ENCODE measurements around the gene ASXL1.

Gene ASXL1

DNA sequence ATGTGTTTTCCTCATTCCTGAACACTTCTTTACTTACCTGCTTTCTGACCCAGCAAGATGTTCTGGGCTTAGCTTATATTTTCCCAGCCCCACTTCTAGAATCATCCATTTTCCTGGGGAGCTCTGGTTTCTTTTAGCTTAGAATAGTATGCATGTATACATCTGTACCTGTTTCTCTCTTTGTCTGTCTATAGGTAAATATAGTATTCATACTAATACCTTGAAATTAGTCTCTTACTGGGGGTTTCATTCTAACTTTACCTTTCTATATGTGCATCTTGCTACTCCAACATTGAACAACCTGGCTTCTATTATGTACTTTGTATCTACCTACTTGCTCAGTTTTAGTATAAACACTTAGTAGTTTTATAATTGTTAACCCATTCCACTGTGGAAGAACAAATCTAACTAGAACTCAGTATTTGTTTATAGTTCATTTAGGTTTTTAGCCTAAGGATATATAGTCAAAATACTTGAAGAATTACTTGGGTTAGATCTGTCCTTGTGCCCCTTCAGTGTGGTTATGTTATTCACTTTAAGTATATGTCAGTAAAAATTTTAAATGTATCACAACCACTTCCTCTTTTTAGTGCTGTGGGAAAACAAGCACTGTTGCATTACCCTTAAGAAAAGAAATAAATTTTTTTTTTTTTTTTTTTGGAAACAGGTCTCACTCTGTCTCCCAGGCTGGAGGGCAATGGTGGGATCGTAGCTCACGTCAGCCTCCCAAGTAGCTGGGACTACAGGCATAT, 54.0 kb downstream of the ASXL1 start:
- DNase-seq, result no peak

DNA sequence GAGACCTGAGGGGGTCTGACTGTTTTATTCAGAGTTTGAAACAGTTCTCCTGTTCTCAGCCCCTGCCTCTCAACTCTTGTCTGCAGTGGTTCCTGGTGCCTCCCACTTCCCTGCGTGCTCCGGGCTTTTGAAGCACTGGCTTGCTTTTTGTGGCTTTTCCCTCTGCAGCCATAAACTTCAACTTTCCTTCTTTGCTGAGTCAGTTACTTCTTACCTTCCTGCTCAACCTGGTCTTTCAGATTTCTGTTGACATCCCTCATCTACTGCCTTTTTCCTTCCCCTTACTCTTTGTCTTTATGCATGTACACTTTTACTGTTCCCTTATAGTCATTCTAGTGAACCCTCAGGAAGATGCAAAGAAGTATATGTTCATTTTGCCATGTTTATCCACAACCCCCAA, 57.4 kb downstream of the ASXL1 start:
- DNase-seq, result no peak

DNA sequence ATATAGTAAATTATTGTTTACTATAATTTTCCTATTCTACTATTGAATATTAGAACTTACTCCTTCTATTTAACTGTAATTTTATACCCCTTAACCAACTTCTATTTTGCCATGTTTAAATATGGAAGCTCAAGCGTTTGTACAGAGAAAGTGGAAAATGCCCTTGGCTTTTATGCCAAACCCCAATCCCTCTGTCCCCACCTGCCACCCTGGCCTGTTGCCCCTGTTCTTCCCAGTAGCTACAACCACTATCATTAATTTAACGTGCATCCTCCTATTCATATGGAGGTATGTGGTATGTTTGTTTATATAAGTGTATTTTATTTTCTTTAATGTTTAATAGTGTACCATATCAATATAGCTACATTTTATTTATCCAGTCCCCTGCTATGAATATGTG, 58.1 kb downstream of the ASXL1 start:
- no peak for DNase-seq

DNA sequence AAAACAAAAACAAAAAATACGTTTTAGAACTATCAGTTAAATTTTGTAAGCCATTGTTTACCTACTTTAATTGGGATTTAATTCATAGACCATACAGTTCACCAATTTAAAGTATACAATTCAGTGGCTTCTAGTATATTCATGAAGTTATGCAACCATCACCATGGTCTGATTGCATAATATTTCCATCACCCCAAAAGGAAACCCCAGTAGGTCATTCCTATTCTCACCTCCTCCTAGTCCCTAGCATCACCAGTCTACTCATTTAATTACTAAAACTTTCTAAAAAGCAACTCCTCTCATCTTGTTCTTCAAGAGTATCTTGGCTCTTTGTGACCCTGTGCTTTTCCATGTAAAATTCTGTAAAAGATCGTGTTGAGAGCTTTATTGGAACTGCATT, 60.2 kb downstream of the ASXL1 start:
- DNase-seq, result no peak

DNA sequence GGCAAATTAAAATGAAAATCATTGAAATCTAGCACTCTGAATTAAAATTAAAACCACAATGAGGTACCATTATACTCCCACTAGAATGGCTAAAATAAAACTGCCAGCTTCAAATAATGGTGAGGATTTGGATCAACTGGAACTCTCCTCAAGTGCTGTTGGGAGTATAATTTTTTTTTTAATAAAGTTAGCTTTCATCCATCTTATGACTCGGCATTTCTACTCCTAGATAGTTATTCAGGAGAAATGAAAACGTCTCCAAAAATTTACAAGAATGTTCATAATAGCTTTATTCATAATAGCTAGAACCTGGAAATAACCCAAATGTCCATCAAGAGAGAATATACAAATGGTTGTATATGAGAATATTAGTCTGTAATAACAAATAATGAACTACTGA, 63.2 kb downstream of the ASXL1 start:
- DNase-seq, result no peak

DNA sequence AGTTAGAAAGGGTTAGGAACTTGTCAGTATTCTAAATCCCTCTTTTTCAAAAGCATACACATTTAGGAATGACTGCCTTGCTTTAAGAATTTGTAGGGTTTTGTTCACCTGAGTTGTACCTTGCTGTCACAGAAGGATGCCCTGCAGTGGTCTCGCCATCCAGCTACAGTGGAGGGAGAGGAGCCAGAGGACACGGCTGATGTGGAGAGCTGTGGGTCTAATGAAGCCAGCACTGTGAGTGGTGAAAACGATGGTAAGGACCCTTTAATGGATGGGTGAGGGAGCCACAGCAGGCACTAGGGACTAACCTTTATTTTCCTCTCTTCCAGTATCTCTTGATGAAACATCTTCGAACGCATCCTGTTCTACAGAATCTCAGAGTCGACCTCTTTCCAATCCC, 69.9 kb downstream of the ASXL1 start:
- no peak for DNase-seq

DNA sequence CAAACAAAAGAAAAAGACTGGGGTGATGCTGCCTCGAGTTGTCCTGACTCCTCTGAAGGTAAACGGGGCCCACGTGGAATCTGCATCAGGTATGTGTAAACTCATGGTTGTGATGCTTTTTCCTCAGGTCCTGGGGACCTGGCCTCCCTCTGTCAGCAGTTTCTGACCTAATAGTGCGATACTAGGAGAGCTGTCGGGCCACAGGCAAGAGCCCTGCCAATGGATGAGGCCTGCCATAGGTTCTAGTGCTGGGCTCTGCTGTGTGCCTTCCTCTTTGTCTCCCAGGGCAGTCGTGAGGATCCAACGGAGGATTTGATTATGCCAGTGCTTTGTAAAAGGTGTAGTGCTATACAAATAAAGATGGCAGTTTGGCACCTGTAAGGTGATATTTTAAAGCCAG, 71.2 kb downstream of the ASXL1 start:
- DNase-seq, result no peak

DNA sequence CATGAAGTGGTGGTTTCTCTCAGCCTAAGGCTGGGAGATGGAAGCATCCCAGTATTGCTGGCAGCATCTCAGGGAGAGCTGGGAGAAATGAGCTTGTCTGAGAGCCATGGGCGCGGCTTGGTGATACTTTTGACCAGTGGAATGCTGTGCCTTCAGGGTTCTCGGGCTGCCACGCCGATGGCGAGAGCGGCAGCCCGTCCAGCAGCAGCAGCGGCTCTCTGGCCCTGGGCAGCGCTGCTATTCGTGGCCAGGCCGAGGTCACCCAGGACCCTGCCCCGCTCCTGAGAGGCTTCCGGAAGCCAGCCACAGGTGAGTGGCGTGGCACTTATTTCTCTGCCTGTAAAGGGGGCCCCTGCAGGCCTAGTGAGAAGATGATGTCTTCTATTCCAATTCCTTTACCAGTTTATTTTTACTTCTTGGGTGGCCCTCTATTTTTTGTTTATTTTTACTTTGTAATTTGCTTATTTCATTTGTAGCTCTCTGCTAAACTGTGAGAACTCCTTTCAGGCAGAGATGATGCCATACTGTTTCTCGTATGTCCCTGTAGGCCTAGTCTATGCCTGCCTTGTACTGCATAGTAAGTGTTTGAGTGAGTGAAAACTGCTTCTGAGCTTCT, 71.7 kb downstream of the ASXL1 start:
- no peak for DNase-seq

DNA sequence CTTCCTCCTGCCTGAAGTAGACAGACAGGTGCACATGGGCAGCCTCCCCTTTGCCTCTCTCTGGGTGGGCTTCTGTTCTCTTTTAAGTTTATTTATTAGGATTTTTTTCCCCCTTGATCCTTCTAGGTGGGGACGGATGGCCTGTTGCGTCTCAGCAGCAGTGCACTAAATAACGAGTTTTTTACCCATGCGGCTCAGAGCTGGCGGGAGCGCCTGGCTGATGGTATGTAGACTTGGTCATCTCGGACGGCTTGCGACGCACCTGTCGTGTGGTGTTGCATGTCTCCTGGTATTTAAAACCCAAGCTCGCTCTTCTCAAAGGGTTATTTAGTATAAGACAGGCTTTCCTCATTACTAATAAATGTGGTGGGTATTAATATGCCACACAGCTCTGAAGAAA, 73.3 kb downstream of the ASXL1 start:
- no peak for DNase-seq

DNA sequence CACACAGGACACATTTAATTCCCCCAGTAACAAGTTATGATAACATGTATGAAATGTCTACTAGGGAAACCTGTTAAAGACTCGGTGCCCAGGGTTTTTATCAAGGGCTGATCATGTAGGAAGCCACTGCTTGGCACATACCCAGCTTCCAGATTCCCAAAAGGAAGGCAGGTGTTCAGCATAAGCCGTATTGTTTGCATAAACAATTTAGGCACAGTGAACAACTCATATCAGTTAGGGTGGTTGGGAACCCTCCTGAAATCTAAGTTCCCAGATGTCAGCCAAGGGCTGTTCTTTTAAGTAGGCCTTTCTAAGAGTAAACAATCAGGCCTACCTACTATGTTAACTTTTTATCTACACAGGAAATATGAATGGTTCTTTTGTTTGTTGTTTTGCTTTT, 74.1 kb downstream of the ASXL1 start:
- DNase-seq, result no peak

DNA sequence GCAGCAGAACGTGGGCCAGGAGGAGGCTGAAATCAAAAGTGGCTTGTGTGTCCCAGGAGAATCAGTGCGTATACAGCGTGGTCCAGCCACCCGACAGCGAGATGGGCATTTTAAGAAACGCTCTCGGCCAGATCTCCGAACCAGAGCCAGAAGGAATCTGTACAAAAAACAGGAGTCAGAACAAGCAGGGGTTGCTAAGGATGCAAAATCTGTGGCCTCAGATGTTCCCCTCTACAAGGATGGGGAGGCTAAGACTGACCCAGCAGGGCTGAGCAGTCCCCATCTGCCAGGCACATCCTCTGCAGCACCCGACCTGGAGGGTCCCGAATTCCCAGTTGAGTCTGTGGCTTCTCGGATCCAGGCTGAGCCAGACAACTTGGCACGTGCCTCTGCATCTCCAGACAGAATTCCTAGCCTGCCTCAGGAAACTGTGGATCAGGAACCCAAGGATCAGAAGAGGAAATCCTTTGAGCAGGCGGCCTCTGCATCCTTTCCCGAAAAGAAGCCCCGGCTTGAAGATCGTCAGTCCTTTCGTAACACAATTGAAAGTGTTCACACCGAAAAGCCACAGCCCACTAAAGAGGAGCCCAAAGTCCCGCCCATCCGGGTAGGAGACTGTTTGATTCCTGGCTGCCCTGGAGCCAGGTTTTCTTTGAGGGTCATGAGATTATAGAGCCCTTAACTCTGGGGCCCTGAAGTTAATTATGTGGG, 75.3 kb downstream of the ASXL1 start:
- no peak for DNase-seq

DNA sequence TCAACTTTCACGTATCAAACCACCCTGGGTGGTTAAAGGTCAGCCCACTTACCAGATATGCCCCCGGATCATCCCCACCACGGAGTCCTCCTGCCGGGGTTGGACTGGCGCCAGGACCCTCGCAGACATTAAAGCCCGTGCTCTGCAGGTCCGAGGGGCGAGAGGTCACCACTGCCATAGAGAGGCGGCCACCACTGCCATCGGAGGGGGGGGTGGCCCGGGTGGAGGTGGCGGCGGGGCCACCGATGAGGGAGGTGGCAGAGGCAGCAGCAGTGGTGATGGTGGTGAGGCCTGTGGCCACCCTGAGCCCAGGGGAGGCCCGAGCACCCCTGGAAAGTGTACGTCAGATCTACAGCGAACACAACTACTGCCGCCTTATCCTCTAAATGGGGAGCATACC, 76.3 kb downstream of the ASXL1 start:
- no peak for DNase-seq

DNA sequence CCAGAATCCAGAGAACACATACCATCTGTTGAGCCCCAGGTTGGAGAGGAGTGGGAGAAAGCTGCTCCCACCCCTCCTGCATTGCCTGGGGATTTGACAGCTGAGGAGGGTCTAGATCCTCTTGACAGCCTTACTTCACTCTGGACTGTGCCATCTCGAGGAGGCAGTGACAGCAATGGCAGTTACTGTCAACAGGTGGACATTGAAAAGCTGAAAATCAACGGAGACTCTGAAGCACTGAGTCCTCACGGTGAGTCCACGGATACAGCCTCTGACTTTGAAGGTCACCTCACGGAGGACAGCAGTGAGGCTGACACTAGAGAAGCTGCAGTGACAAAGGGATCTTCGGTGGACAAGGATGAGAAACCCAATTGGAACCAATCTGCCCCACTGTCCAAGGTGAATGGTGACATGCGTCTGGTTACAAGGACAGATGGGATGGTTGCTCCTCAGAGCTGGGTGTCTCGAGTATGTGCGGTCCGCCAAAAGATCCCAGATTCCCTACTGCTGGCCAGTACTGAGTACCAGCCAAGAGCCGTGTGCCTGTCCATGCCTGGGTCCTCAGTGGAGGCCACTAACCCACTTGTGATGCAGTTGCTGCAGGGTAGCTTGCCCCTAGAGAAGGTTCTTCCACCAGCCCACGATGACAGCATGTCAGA, 77.4 kb downstream of the ASXL1 start:
- DNase-seq, result no peak

DNA sequence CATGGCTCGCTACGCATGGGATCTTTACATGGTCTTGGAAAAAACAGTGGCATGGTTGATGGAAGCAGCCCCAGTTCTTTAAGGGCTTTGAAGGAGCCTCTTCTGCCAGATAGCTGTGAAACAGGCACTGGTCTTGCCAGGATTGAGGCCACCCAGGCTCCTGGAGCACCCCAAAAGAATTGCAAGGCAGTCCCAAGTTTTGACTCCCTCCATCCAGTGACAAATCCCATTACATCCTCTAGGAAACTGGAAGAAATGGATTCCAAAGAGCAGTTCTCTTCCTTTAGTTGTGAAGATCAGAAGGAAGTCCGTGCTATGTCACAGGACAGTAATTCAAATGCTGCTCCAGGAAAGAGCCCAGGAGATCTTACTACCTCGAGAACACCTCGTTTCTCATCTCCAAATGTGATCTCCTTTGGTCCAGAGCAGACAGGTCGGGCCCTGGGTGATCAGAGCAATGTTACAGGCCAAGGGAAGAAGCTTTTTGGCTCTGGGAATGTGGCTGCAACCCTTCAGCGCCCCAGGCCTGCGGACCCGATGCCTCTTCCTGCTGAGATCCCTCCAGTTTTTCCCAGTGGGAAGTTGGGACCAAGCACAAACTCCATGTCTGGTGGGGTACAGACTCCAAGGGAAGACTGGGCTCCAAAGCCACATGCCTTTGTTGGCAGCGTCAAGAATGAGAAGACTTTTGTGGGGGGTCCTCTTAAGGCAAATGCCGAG, 78.2 kb downstream of the ASXL1 start:
- DNase-seq, result no peak

DNA sequence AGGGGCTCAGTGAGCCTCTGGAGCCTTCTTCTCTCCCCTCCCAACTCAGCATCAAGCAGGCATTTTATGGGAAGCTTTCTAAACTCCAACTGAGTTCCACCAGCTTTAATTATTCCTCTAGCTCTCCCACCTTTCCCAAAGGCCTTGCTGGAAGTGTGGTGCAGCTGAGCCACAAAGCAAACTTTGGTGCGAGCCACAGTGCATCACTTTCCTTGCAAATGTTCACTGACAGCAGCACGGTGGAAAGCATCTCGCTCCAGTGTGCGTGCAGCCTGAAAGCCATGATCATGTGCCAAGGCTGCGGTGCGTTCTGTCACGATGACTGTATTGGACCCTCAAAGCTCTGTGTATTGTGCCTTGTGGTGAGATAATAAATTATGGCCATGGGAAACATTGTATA, 78.8 kb downstream of the ASXL1 start:
- no peak for DNase-seq

DNA sequence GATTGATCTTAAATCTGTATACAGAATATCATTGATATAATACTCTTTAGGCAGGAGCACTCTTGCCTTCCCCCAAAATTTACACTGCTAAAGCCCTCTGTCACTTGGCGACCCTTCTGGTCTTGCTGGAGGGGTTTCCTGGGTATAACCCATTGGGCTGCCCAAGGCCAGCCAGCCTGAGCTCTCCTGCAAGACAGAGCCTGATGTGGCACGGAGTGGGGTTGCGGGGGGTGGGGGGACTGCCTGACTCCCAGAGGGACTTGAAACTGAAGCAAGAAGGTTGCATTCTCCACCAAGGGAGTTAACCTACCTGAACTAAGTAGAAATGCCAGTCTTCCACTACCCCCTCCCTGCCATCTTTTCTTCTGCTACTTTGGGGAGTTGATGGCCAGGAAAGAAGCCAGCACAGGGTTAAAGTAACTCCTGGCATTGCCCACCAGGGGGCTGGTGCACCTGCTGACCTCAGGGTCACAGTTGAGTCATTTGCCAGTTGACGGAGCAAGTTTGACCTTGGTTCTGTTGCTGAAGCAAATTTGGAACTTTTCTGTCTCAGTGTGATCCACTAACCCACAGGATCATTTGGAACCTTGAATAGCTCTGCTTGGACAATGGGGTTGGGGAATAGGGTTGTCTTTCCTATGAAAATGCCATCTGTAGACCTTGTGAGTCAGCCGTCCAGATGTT, 79.4 kb downstream of the ASXL1 start:
- no peak for DNase-seq

DNA sequence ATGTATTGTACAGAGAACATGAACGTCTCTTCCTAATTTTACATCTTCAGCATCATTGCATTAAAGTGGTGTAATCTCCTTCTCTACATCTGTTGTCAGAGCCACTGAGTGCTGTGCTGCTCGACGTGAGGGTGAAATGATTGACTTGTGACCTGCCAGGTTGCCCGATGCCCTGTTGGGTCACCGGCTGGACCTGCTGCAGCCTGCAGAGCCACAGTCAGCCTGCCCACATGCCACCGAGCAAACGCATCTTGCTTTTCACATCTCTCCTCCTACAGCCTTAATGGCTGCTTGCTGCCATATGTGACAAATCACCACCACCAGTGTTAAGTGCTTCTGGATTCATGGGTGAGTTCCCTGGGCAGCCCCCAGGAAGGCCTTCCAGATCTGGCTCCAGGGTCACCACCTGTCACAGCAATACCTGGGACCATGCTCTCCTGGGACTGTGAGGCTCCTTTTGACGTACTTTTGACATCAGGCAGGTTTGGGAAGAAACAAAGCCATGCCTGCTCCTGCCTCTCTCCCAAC, 80.3 kb downstream of the ASXL1 start:
- no peak for DNase-seq

DNA sequence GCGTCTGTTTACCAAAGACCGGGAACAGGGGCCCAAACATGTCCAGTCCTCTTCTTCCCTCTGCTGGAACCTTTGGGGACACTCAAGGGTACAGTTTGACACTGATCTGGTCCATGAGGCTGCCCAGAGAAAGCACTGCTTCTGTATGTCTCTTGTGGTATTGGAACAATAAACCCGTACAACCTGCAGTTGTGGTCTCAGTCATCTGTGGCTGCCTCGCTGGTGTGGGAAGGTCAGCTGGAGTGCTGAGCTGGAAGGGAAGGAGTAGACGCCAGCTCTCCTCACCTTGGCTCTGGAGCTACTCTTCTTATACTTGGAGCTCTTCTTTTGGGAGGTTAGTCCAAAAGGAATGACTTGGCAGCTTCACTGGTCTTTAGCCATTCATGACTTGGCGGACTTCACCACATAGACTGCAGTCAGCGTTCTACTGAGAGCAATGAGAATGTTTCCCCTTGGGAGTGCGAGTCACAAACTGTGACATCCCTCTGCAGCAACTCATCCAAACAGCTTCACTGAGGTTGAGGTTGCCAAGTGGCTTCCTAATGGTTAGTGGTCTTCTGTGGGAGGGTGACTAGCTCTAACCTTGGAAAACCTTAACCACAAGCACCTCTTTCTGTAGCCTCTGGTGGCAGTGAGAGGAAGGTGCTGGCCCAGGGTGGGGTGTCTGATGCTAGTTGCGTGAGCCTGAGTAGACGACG, 81.2 kb downstream of the ASXL1 start:
- DNase-seq, result no peak

DNA sequence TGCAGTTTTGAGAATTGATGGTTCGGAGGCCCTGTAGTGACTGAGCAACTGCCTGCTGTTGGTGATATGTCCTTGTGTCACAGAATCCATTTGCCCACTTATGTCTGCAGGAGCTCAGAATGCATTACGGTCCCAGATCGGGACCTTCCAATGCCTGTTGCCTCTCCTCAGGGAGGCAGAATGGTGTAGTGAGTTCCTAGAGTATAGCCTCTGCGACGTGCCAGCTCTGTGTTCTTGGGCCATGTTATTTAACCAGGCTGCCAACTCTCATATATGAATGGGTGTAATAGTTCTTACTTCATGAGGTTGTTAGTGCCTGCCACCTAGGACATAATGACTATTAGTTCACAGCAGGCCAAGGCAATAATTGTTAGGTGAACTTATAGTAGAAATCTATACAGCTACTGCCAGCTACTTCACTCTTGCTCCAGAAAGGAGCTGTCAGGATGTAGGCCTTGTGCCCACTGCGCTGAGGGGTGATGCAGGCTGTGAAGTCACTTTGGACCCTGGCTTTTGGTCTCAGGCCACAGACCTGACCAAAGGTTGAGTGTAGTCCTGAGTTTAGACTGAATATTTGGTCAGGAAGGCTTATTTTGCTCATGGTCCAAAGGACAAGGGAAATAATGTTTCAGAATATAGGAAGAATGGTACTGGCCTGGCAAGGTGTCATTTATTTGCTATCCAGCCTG, 82.1 kb downstream of the ASXL1 start:
- DNase-seq, result no peak

DNA sequence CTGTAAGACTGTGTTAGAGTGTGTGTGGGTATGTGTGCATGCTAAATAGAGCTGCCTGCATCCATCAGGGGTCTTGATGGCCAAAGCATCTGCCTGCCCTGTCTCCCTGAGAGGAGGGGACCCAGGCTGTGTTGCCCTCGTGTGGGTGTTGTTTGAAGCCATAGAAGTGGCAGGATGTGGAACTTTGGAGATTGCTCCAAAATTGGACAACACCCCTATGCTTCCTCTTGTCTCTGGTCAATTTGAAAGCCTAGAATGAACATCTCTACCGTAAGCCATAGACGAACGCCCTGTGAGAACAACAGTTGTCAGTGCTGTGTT, 82.6 kb downstream of the ASXL1 start:
- no peak for DNase-seq

DNA sequence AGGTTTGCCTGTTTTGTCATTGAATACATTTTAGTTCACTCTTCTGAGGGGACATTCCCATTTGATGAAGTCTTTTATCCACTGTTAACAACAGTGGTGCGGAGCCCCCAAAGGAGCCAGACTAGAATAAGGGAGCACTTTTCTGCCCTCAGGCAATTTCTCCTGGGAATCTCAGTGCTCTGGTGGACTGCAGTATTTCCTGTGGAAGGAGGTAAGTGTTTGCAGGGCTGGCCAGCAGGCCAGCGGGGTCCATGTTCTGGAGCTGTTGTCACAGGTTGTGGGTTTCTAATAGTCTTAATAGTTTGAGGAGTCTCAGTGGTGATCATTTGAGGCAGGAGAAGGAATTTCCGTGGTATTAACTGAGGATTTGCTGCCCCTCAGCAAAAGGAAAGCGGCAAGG, 83.5 kb downstream of the ASXL1 start:
- no peak for DNase-seq
